GM20431 (cell line): Measurements from ENCODE around the gene GLI3.

Source experiments
- in situ Hi-C: fragments of 300-500 bp; cut with MseI, MboI; formaldehyde crosslinking; loops from one replicate; pipeline ENCODE4 v1.15.0; 2020; ENCODE audit warnings: low sequenced_read_pairs; ENCODE audit not compliant: unreplicated experiment

The GLI3 gene

DNA sequence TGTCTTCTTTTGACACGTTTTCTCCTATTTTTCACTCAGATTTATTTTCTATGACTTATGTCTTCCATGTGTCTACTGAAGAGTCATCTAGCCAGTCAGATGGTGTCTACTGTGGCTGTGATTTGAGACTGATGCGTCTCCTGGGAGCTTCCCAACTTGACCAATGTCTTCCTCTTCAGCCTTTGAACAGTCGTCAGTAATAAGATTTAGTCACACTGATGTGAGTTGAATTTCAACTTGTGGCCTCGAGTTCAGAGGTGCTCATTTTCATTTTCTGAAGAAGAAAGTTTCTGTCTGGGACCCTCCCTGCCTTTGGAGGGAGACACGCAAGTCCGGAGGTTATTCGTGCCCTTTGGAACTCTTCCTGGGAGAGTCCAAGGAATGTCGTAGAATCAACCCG lies 312.2 kb downstream of the GLI3 start:
- in situ Hi-C loops = loop anchor here (25.0 kb wide), 2 partner anchors 87 to 913 kb away; no protein-coding TSS in a partner anchor

DNA sequence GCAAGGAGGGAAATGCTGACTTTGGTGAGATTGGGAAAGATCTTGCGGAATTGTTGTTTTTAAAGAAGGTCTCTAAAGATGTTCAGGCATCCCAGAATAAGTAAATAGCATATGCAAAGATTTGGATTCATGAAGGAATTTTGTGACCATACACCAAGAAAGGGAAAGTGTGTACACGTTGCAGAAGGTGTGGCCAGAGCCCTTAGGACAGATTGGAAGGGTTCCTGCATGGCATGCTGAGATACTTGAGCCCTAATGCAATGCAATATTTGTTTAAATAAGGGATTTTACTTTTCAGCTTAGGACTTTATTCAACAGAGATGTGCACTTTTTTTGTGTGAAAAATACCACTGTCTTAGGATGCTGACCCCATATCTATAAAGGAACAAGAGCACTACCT lies 314.6 kb downstream of the GLI3 start:
- in situ Hi-C loops = no loop called here

DNA sequence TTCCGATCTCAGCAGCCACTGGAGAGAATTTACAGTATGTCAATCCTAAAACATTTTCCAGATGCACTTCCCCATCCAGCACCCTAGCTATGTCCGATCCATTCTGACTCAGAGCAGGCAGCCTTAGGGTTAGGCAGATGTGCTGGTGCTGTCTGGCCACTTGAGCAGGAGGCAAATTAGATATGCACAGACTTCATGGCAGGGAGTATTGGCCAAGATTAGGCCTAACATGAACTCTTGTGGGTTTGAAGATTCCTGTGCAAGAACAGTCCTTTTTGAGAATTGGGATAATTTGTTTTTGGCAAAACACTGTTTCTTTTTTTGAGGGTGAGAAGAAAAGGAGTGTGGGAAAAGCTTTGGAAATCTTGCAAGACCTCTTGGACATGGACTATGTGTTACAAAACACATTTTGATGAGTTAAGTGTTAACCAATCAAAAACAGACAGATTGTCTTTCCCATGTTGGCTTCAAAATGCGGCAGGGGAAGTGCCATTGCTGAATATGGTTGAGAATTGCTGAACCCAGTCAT lies 315.5 kb downstream of the GLI3 start:
- in situ Hi-C loops = no loop called here

DNA sequence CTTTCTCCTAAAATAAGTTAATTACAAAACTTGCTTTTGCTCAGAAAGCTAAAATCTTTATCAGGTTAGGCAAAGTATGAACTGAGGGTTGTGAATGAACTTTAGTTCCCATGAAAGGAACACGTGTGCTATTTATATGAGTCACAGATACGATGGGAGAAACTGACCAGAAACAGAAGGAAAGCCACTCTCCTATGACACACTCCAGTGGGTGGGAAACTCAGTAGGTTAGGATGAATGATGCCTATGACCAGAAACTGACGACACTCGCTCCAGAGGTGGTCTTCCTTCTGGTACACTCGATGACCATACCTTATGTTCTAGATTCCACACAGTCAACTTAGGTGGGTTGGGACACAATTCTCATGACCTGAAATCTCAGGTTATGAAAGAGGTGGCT lies 318.4 kb downstream of the GLI3 start:
- in situ Hi-C loops = no loop called here

DNA sequence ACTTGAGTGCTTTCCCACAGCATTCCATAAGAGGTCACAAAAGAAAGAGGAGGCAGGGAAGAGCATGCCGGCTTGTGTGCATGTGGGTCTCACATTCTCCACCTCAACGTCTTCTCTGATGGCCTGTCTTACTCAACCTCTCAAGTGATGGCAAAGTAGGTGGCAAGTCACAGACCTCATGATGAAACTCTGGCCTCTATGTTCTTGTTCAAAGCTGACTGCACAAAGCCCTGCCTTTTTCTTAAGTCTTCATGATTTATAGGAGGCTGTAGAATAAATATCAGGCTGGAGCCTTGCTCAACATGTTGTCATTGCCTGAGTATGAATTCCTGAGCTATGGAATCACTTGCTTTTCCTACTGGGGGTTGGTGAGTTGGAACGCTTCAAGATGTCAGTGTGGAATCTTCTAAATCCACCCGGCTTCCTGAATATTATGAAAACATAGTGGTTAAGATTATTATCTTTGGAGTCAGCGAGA lies 320.5 kb downstream of the GLI3 start:
- in situ Hi-C loops = no loop called here

DNA sequence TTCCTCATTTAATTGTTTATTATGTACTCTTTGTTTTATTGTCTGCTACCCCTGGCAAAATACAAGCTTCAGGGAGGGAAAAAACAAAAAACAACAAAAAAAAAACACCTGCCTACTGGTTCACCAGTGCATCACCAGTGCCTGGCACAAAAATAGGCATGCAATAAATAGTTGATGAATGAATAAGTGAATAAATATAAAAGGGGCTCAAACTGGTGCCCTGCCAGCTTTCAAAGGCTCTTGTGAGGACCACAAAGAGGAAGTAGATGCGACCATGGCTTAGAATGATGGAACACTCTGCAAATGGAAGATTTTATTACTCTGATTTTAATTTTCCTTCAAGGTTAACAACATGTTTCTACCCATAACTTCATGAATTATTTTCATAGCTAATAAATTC lies 321.1 kb downstream of the GLI3 start:
- in situ Hi-C loops = no loop called here

DNA sequence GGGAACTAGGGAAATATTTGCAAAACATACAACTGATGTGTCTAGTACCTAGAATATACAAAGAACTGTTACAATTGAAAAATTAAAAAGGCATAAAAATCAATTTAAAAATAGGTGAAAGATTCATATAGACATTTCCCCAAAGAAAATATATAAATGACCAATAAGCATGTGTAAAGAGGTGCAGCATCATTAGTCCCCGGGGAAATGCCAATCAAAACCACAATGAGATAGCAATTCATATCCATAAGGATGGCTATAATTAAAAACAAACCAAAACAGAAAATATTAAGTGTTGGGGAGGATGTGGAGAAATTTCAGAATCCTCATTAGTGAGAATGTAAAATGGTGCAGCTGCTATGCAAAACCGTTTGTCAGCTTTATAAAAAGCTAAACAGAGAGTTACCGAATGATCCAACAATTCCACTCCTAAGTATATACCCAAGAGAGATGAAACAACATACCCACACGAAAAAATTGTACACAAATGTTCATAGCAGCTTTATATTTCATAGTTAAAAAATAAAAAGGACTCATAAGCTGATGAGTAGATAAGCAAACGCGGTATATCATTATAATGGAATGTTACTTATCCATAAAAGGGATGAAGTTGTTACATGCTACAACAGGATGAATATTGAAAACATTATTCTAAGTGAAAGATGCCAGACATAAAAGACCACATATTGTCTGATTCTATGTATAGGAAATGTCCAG lies 324.0 kb downstream of the GLI3 start:
- in situ Hi-C loops = no loop called here

DNA sequence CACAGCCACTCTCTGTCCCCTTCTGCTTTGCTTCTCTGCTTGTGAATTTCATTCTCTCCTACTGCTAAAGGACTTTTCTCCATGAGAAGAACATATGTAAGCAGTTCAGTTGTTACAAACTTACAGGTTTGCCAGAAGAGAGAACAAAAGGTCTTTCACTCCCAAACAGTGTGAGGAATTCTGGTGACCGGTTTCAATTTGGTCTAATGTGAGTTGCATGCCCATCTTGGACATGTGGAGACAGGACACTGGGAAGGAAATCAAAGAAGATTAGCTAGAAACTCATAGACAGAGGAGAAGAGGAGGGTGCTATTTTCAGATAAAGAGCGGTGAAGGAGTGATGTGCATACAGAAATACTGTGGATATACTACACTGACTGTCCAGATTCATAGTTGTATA lies 324.6 kb downstream of the GLI3 start:
- in situ Hi-C loops = no loop called here

DNA sequence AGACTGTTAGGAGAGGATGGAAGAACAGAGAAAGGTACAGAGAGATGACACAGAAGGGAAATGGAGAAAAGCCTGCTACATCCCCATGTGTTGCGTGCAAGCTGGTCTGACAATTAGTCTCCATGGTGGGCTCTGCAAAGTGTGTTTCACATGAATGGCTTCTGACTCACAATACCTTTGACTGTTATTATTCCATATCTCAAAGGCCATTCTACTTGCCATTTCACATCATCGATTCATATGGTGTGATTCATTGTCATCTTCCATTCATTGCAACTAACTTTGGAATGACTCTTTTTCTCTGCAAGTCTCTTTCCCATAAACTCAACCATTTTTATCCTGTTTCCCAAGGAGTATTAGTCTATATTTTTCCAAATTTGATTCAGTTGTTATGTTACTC lies 325.2 kb downstream of the GLI3 start:
- in situ Hi-C loops = no loop called here
